Right lobe of liver (tissue), 4 donors: Measurements from ENCODE around the gene BPIFB6.

Experiments
- POLR2A ChIP-seq: fragments of 450-650 bp; IDR thresholded peaks from one replicate; pipeline ENCODE4 v1.6.1; 2017; ENCODE audit warnings: antibody characterized with exemption, mild to moderate bottlenecking
- TF ChIP-seq, protein P1 (sequence below), 4 donors: fragments of 200-600 bp in 3 of 4; fragments of 450-650 bp in 1 of 4; IDR thresholded peaks; one replicate each; pipeline versions ENCODE4 v1.5.1 to v1.8.0; 2016 to 2022; ENCODE audit warnings: antibody characterized with exemption in 4 of 4, mild to moderate bottlenecking in 2 of 4
- donor health status: DM: no; HTN: no; CAD: no.
- donor health status: DM: no; HTN: no; CAD: no.
- donor health status: DM: no; HTN: yes; CAD: no.

DNA sequence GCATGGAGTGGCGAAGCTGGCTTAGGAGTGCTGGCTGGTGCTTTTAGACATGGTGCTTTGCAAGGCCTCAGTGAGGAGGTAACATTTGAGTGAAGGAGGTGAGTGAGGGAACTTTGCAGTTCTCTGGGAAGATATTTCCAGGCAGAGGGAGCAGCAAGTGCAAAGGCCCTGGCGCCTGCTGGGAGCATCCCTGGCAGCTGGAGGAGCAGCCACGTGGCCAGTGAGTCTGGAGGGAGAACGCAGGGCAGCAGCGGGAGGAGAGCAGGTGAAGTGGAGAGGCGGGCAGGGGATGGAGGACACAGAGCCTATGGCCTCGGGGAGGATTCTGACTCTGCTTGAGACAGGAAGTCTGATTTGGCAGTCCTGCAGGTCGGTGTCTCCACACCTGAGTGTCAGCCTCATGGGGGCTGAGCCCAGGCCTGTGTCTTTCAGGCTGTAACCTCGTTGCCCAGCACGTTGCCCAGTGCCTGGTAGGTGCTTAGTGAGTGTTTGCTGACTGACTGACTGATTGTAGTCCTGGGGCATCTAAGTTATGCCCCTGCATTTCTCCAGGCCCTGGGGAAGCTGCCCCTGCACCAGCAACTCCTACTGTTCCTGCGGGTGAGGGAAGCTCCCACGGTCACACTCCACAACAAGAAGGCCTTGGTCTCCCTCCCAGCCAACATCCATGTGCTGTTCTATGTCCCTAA, 36.9 kb downstream of the BPIFB6 start:
- TF ChIP-seq, protein P1, sequence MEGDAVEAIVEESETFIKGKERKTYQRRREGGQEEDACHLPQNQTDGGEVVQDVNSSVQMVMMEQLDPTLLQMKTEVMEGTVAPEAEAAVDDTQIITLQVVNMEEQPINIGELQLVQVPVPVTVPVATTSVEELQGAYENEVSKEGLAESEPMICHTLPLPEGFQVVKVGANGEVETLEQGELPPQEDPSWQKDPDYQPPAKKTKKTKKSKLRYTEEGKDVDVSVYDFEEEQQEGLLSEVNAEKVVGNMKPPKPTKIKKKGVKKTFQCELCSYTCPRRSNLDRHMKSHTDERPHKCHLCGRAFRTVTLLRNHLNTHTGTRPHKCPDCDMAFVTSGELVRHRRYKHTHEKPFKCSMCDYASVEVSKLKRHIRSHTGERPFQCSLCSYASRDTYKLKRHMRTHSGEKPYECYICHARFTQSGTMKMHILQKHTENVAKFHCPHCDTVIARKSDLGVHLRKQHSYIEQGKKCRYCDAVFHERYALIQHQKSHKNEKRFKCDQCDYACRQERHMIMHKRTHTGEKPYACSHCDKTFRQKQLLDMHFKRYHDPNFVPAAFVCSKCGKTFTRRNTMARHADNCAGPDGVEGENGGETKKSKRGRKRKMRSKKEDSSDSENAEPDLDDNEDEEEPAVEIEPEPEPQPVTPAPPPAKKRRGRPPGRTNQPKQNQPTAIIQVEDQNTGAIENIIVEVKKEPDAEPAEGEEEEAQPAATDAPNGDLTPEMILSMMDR (IDR thresholded peaks at IDR 0.05), result no peak
- TF ChIP-seq POLR2A, result no peak
